Right lobe of liver (tissue), 6 donors: ENCODE data around the gene KCNRG. TPM values are rescaled to one million over a fixed set of nuclear protein-coding genes. Genes with fewer than 3 reads are reported as not detected.
"Not testable (repeated sequence)": the region's sequence is repeated elsewhere in the genome, so short reads cannot be mapped to it uniquely, and the experiment has no call there.

Experiments
- ATAC-seq, 4 donors: fragments of 200-7000 bp; cut with Tn5 transposase; one replicate each; pipeline ENCODE4 v1.9.1; 2020; ENCODE audit warnings: mild to moderate bottlenecking in 4 of 4, moderate library complexity in 4 of 4
- DNase-seq, 3 donors: peaks; one replicate each; pipeline ENCODE4 v3.0.0-alpha.2; 2020
- H3K27ac ChIP-seq, 3 donors: fragments of 200-600 bp; one replicate each; pipeline ENCODE4 v1.8.0; 2022
- H3K27me3 ChIP-seq, 2 donors: fragments of 200-600 bp; one replicate each; pipeline ENCODE4 v1.8.0; 2022
- H3K36me3 ChIP-seq, 4 donors: fragments of 200-600 bp; sonication (generic) in 1 of 4; one replicate each; pipeline versions ENCODE4 v1.5.1 to v1.8.0; 2017 to 2022; ENCODE audit warnings: control low read depth in 1 of 4
- H3K4me1 ChIP-seq, 4 donors: fragments of 200-600 bp; sonication (generic) in 1 of 4; one replicate each; pipeline versions ENCODE4 v1.5.1 to v1.8.0; 2017 to 2022; ENCODE audit warnings: control low read depth in 1 of 4
- H3K4me3 ChIP-seq, 3 donors: fragments of 200-600 bp; one replicate each; pipeline ENCODE4 v1.8.0; 2022
- H3K9me3 ChIP-seq, 4 donors: fragments of 200-600 bp; sonication (generic) in 1 of 4; one replicate each; pipeline versions ENCODE4 v1.5.1 to v1.8.0; 2017 to 2022; ENCODE audit warnings: control low read depth in 1 of 4
- CTCF ChIP-seq, 4 donors: fragments of 200-600 bp in 3 of 4; fragments of 450-650 bp in 1 of 4; IDR thresholded peaks; one replicate each; pipeline versions ENCODE4 v1.5.1 to v1.8.0; 2016 to 2022; ENCODE audit warnings: antibody characterized with exemption in 4 of 4, mild to moderate bottlenecking in 2 of 4
- POLR2A ChIP-seq: fragments of 450-650 bp; IDR thresholded peaks from one replicate; pipeline ENCODE4 v1.6.1; 2017; ENCODE audit warnings: antibody characterized with exemption, mild to moderate bottlenecking
- WGBS: methylation state at CpG from one replicate; pipeline ENCODE4 v1.1.6; 2018; ENCODE audit warnings: low coverage, low lambda C conversion rate; ENCODE audit not compliant: insufficient coverage; ENCODE audit errors: missing lambda C conversion rate; 5-methylcytosine and 5-hydroxymethylcytosine counted together
- intact Hi-C, 2 donors: fragments of 100-400 bp; cut with DNase I; formaldehyde crosslinking; loops; one replicate each; pipeline versions ENCODE4 v1.11.2 to v1.14.1; 2022
- total RNA-seq, 6 experiments: library from RNA; depleted of rRNA in 2 of 6; stranded (reverse); fragments of >200 nt in 2 of 6; fragmentation: NEBNext Ultra II Directional in 3 of 6; extraction: Animal tissue kit (Norgen Biotek cat#: 25700) in 3 of 6; gene quantifications; one replicate each; pipeline versions ENCODE4 v1.1.0 to v1.2.4, GENCODE V29; 2016 to 2023
- donor health status: DM: no; HTN: yes; CAD: no.
- donor health status: DM: no; HTN: no; CAD: no.
- donor health status: DM: no; HTN: no; CAD: no.
- donor health status: DM: no; HTN: yes; CAD: no.
- donor health status: DM: no; HTN: yes; CAD: no.

Gene KCNRG
- total RNA-seq, 6 experiments from 2014 or later: 0.18 to 0.50 (median 0.36) TPM; not detected in 2

GRCh38 chr13:49986471-49986870 is 28.8 kb upstream of the KCNRG start:
- WGBS: 28% methylated on average over 6 of the region's 7 CpGs
- peak; percentile 67 to 76 (median 70) for ATAC-seq
- intact Hi-C loops: no loop called here
- Histone ChIP-seq H3K27me3 (no peaks in the 10 kb centered on the region), H3K4me1 (peaks cover 0 to 35% (median 10%) of the 10 kb centered on the region in 4 donors), H3K27ac (peak overlapping the region in 1 of 3 donors; percentile 4), H3K4me3 (no peak overlapping the region), H3K9me3 (no peaks in the 10 kb centered on the region), H3K36me3 (no peaks in the 10 kb centered on the region)
- DNase-seq: peak; percentile 48 to 79 (median 72)
- TF ChIP-seq POLR2A: no peak
- TF ChIP-seq CTCF (IDR thresholded peaks at IDR 0.05): no peak

- DNase-seq: peak; percentile 59 to 87 (median 82)
- H3K27me3 ChIP-seq, H3K9me3 ChIP-seq, H3K4me3 ChIP-seq, intact Hi-C loops, H3K36me3 ChIP-seq: not testable (repeated sequence)
- WGBS: 32% methylated on average over 6 of the region's 6 CpGs
- Histone ChIP-seq H3K27ac (peak overlapping the region in 1 of 3 donors; percentile 42), H3K4me1 (peaks cover 0 to 28% (median 10%) of the 10 kb centered on the region in 4 donors)
- peak; percentile 80 to 88 (median 85) for ATAC-seq
Observed at GRCh38 chr13:49990612-49991011, 24.6 kb upstream of the KCNRG start.

- no peak overlapping the region for H3K27ac ChIP-seq
- intact Hi-C loops: no loop called here
- no peaks in the 10 kb centered on the region for H3K9me3 ChIP-seq
- no peak for DNase-seq
- TF ChIP-seq CTCF (IDR thresholded peaks at IDR 0.05) (no peak), POLR2A (no peak)
- no peaks in the 10 kb centered on the region for H3K27me3 ChIP-seq
- ATAC-seq: no peak
- H3K36me3 ChIP-seq: no peaks in the 10 kb centered on the region
- no peak overlapping the region for H3K4me3 ChIP-seq
- H3K4me1 ChIP-seq: peaks cover 0 to 18% (median 7%) of the 10 kb centered on the region in 4 donors
Observed at GRCh38 chr13:49993111-49993510, 22.1 kb upstream of the KCNRG start.

GRCh38 chr13:49993666-49994065 is 21.6 kb upstream of the KCNRG start:
- no peak overlapping the region for H3K27ac ChIP-seq
- H3K36me3 ChIP-seq: no peaks in the 10 kb centered on the region
- no peak overlapping the region for H3K4me3 ChIP-seq
- 86% methylated on average over 5 of the region's 5 CpGs for WGBS
- TF ChIP-seq CTCF (IDR thresholded peaks at IDR 0.05): no peak
- no peak for TF ChIP-seq POLR2A
- no peaks in the 10 kb centered on the region for H3K9me3 ChIP-seq
- H3K27me3 ChIP-seq: no peaks in the 10 kb centered on the region
- peaks cover 0 to 23% (median 9%) of the 10 kb centered on the region in 4 donors for H3K4me1 ChIP-seq
- intact Hi-C loops: no loop called here
- no peak for ATAC-seq
- DNase-seq: no peak

GRCh38 chr13:49995625-49996101 is 19.6 kb upstream of the KCNRG start:
- Histone ChIP-seq H3K4me3 (peak overlapping the region; percentile 52 to 95 (median 85)), H3K27ac (peak overlapping the region; percentile 74 to 90 (median 89)), H3K27me3 (no peaks in the 10 kb centered on the region), H3K36me3 (peaks cover 0 to 9% (median 0%) of the 10 kb centered on the region in 4 donors), H3K4me1 (peaks cover 0 to 19% (median 8%) of the 10 kb centered on the region in 4 donors), H3K9me3 (no peaks in the 10 kb centered on the region)
- TF ChIP-seq POLR2A (no peak), CTCF (IDR thresholded peaks at IDR 0.05) (no peak)
- no peak for DNase-seq
- ATAC-seq: no peak
- 53% methylated on average over 14 of the region's 14 CpGs for WGBS
- intact Hi-C loops: no loop called here
